Measurements from ENCODE around the gene ADAMTSL1. TPM values are rescaled to one million over a fixed set of nuclear protein-coding genes. Genes with fewer than 3 reads are reported as not detected.

The ADAMTSL1 gene
- total RNA-seq, 1 donor from 2014 or later: 1.8 TPM

GRCh38 chr9:18499062-18499461, 25.1 kb downstream of the ADAMTSL1 start:
- no peak for DNase-seq (ENCODE audit: low spot score)

DNA sequence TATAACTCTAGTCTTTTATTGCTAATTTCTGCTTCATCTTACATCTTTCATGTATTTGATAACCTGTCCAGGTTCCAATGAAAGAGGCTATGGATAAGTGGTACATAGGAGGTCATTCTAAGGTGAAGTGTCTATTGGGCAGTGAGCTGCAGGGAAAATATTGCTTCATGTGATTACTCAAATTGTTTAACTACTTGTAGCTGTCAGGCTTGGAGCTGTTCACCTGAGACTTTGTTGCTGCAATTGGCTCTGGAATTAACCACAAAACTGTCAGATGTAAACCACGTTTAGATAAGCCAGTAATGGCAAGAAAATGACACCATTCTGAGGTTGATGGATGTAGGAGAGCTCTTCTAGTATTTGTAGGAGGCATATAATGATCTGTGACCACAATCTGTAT, 26.0 kb downstream of the ADAMTSL1 start:
- no peak for DNase-seq (ENCODE audit: low spot score)

- no peak for DNase-seq (ENCODE audit: low spot score)
These were observed 26.5 kb downstream of the ADAMTSL1 start for GRCh38 chr9:18500451-18500850.

- DNase-seq (ENCODE audit: low spot score): no peak
These were observed 28.0 kb downstream of the ADAMTSL1 start for GRCh38 chr9:18501949-18502348.

GRCh38 chr9:18502546-18502945, 28.6 kb downstream of the ADAMTSL1 start:
- DNase-seq (ENCODE audit: low spot score): no peak

DNA sequence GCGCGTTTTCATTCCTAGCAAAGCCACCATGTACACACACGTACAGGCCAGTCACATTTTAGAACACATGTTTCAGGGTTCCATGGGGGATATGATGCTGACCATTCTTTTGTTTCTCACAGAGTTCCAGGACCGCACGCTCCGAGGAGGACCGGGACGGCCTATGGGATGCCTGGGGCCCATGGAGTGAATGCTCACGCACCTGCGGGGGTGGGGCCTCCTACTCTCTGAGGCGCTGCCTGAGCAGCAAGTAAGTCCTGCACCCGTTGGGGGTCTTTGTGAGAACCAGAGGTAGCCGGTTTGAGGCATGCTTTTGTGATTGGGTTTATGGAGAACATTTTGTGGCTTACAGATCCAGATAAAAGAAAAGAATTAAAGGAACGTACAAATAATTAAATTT, 30.8 kb downstream of the ADAMTSL1 start:
- DNase-seq (ENCODE audit: low spot score): no peak

- no peak for DNase-seq (ENCODE audit: low spot score)
These were observed 33.2 kb downstream of the ADAMTSL1 start for GRCh38 chr9:18507151-18507550.

DNA sequence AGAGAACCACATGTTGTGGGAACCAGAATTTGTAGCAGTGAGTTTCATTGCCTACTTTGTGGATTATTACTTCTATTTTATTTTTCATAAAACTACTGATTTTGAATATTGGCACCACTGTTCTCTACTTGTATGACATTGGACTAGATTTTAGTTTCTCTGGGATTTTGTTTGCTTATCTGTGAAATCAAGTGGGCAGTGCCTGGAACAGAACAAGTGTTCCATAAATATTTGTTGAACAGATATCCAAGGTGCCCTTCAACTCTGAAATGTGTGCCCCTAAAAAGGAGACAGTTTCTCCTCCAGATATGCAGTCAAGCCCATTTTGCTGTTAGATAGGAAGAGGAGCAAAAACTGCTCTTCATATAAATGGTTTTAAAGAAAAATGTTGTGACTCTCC, 42.6 kb downstream of the ADAMTSL1 start:
- DNase-seq (ENCODE audit: low spot score): no peak

DNA sequence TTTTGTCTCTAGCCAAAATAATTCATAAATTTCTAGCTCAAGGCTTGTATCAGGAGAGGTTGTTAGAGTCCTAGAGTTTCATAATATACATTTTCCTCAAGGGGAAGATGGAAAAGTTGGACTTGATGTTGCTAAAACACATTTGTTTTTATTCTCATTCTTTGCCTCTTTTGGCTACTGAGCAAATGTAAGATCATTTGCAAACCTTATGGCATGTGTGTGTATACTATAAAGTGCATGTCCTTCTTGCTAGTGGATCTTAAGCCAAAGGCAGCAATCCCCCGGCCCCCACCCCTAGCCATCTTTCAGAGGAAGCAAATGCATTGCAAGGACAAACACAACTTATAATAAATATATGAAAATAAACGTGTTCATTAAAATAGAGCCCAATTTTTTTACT, 43.0 kb downstream of the ADAMTSL1 start:
- DNase-seq (ENCODE audit: low spot score): no peak

DNA sequence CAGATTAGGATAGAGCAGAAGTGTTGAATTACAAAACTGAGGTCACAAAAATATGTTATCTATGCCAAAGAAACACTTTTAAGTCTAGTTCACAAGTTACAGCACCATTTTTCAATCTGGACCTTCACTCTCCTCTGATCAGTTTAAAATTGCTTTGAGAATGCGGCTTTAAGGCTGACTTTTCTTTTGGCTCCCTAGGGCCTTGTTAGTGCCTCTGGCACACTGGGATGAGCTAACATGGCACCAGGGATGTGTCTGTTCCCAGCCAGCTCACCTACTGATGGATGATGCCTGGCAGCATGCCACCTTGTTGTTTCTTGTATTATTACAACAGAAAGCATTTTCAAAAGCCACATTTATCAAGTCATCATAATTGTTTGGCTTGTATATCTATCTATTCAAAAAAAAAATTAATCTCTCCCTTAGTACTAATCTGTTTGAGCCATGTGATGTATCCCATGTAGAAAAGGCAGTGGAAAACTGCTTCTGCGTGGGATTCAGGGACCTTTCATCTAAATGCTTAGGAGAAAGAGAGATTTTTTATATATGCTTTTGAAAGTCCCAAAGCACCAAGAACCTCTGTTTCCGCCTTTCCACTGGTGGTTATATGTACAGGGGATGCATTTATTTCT, 46.6 kb downstream of the ADAMTSL1 start:
- no peak for DNase-seq (ENCODE audit: low spot score)

DNA sequence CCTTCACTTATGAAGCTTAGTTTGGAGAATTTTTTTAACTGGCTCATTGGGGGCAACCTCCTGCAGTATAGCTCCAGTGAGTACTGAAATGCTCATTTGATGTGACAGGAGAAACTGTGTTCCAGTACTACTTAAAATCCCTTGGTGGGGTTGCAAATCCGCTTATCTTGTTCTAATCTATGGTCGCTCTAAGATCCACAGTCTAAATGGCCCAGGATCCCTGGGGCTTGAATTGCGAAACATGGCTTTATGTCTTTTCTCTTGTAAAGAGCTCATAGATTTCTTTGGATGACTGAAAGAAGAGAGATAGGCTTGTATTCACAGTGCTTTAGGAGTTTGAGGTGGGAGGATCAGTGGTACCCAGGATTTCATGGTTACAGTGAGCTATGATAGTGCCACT, 52.7 kb downstream of the ADAMTSL1 start:
- DNase-seq (ENCODE audit: low spot score): no peak

DNA sequence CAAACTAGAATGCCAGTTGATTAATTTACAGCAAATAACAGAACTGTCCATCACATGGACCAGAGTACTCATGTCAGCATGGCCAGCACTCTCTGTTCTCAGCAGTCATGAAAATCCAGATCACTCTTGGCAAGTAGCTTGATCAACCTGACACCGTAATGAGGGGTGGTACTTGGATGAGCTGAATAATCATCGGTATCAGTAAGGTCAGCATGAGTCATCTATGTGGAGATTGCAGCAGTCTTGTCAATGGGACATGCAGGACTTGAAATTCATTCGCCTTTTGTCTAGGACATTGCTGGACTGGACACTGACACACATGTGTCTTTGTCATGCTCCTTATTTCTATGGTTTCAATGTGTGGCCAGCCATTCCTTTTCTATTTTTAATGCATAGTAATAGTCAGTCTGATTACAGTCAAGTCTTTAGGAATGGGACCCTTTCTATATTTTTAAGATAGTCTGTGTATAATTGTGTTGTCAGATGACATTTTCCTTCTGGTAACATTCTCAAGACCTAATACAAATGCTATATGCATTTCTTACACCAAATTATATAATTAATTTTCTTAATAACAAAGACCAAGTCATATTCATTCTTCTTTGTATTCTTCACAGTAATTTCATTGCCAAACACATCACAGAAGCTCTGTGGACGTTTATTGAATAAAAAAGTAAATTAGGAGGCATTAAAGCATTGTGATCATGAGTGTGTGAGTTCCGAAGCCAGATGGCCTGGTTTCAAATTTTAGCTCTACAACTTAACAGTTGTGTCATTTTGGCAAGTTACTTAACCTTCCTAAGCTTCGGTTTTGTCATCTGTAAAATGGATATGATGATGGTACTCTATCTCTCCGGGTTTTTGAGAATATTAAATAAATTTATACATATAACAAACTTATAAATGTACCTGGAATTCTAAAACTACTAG, 57.4 kb downstream of the ADAMTSL1 start:
- DNase-seq (ENCODE audit: low spot score): no peak

- DNase-seq (ENCODE audit: low spot score): no peak
These were observed 60.7 kb downstream of the ADAMTSL1 start for GRCh38 chr9:18534611-18535010.

DNA sequence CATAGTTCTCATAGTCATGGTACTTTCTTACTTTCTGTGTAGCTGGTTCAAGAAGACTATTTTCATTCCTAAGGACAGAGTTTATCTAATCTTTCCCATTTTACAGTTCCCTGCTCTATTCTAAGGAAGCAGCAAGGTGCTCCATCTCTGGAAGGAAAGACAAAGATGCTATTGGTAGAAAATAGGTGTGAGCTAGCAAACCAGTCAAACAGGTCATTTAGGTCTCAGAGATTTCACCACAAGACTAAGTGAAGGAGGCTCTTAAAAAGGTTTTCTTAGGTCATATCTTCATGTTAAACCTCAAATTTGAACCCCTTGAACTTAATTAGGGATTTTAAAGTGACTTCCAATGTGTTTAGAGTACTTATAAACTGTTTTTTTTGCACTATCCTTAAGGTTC, 62.6 kb downstream of the ADAMTSL1 start:
- no peak for DNase-seq (ENCODE audit: low spot score)

- no peak for DNase-seq (ENCODE audit: low spot score)
These were observed 65.3 kb downstream of the ADAMTSL1 start for GRCh38 chr9:18539203-18539693.

- no peak for DNase-seq (ENCODE audit: low spot score)
These were observed 69.0 kb downstream of the ADAMTSL1 start for GRCh38 chr9:18542837-18543405.

- DNase-seq (ENCODE audit: low spot score): no peak
These were observed 69.6 kb downstream of the ADAMTSL1 start for GRCh38 chr9:18543406-18544192.

- DNase-seq (ENCODE audit: low spot score): no peak
These were observed 70.5 kb downstream of the ADAMTSL1 start for GRCh38 chr9:18544456-18544855.

DNA sequence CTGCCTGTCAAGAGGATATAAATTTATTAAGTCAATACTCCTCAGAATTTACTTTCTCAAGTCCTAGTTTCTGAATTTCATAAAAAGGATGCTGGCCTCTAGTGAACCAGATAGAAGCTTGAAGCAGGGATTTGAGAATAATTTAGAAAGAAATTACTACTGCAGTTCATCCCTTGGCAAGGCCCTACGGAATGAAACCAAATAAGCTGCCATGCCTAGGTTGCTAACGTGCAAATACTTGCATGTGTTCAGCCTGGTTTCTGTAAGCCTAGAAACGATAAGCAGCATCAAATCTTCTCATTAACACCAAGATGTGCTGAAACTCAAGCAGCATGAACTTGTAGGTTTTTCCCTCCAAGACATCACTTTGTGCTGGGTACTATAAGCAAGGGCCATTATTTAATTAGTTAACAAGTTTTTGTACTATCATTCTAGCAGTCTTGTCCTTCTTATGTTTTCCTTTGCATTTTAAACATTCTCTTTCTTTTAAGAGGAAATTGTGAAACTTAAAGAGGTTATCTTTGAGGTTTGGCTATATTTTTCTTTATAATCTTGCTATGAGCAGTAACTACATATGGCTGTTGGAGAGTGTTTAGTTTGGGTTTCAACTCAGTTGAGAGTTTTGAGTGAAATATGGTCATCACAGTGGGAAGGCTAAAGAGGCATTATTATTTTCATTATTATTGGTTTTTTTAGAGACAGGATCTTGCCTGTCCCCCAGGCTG, 71.8 kb downstream of the ADAMTSL1 start:
- DNase-seq (ENCODE audit: low spot score): no peak

- no peak for DNase-seq (ENCODE audit: low spot score)
These were observed 74.5 kb downstream of the ADAMTSL1 start for GRCh38 chr9:18548456-18548855.

- no peak for DNase-seq (ENCODE audit: low spot score)
These were observed 75.8 kb downstream of the ADAMTSL1 start for GRCh38 chr9:18549772-18550171.

All from mucosa of gallbladder (tissue), 1 donor.